ENCODE results near the gene MIB1. TPM values are rescaled to one million over a fixed set of nuclear protein-coding genes. Genes with fewer than 3 reads are reported as not detected.

The MIB1 gene
- total and polyA plus RNA-seq, 10 of the 15 experiments (the other 5 are each of a cell fraction or from before 2014, with no cell fraction given), result 2.3 to 27.5 (median 10.4) TPM

DNA sequence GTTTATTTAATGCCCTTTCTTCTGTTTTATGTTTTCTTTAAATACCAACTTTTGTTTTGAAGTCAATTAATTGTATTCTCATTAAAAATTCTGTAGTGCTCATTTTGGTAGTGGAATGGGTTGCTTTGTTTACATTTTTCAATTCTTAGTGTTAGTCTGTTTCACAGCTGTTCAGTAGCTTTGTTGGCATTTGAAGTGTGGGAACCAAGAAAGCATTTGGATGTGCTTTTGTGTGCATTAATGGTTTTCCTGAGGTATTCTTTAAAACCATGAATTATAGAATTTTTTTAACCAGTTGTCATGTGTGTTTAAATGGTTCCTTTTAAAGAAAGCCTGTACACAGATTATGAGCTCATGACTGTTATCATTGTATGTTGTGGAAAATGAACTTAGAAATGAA is 19.7 kb downstream of the MIB1 start:
- CTCF ChIA-PET, result interaction anchor here (1.0 to 2.0 kb wide), 9 partner anchors 8 to 148 kb away, joined by 3 to 8 read pairs (median 4); partner anchors contain the start of genes MIB1 and SNRPD1
- no peaks in the 10 kb centered on the region for H3K36me3 ChIP-seq (ENCODE audit: control insufficient read depth in 2 of 2, insufficient read depth in 2 of 2, low read length in 1 of 2)
- no peak overlapping the region for H3K4me2 ChIP-seq (ENCODE audit: control insufficient read depth, insufficient read depth)
- POLR2A ChIA-PET, result interaction anchor here (0.6 to 2.1 kb wide), 4 partner anchors 8 to 177 kb away, joined by 3 to 5 read pairs (median 4); no protein-coding TSS in a partner anchor
- no peaks in the 10 kb centered on the region for H3K27me3 ChIP-seq (replicated peaks in 1 of 2; ENCODE audit: control insufficient read depth in 2 of 2, insufficient read depth in 2 of 2, low read length in 1 of 2)
- RAD21 ChIA-PET (ENCODE audit: unreplicated experiment), result interaction anchor here (0.7 to 1.5 kb wide), 3 partner anchors 8 to 20 kb away, joined by 3 to 4 read pairs (median 4); partner anchors contain the start of gene MIB1
- H3K9me3 ChIP-seq (replicated peaks; ENCODE audit: control insufficient read depth, insufficient read depth, low read length), result no peaks in the 10 kb centered on the region
- in situ Hi-C loops (cut with MboI) (no loop called here), intact Hi-C loops (cut with micrococcal nuclease; ENCODE audit: unreplicated experiment) (loop anchor here (5.0 kb wide), 1 partner anchor 148 kb away; the partner anchor contains the start of gene SNRPD1)
- FAIRE-seq (no peak), DNase-seq (ENCODE audit: low read depth, low spot score) (no peak), ATAC-seq (no peak)
- peaks cover 27% of the 10 kb centered on the region for H3K79me2 ChIP-seq (ENCODE audit: control insufficient read depth, insufficient read depth, low read length)
- H3K9ac ChIP-seq (ENCODE audit: control insufficient read depth, insufficient read depth, low read length), result no peak overlapping the region
- H2AFZ ChIP-seq (ENCODE audit: control insufficient read depth, low read depth, low read length), result no peak overlapping the region
- BruUV-seq (replicated peaks), result no TSS peak
- H3K4me1 ChIP-seq (ENCODE audit: control insufficient read depth, insufficient read depth, low read length), result peaks cover 20% of the 10 kb centered on the region; the same call in 1 of the 2 replicates
- no peaks in the 10 kb centered on the region for H4K20me1 ChIP-seq (ENCODE audit: control insufficient read depth, insufficient read depth)
- SMC1A ChIA-PET (ENCODE audit: uncharacterized antibody, unreplicated experiment), result interaction anchor here (0.6 to 3.3 kb wide), 5 partner anchors 11 to 152 kb away, joined by 3 to 33 read pairs (median 4); no protein-coding TSS in a partner anchor
- no peak overlapping the region for H3K4me3 ChIP-seq
- no peak overlapping the region for H3K27ac ChIP-seq (ENCODE audit: control insufficient read depth, insufficient read depth)
- TF ChIP-seq GABPA (IDR thresholded peaks at IDR 0.05; ENCODE audit: low read depth) (no peak), SMC3 (IDR thresholded peaks at IDR 0.05; ENCODE audit: borderline replicate concordance, low read length) (no peak), NR2C1 (IDR thresholded peaks at IDR 0.05) (no peak), JUNB (IDR thresholded peaks at IDR 0.05) (no peak), MTA2 (IDR thresholded peaks at IDR 0.05; ENCODE audit: low read depth) (no peak), PAX8 (IDR thresholded peaks at IDR 0.05) (no peak), SUZ12 (IDR thresholded peaks at IDR 0.05; ENCODE audit: unreplicated experiment) (no peak), SIX5 (IDR thresholded peaks at IDR 0.05; ENCODE audit: low read depth, low read length, severe bottlenecking) (no peak), BACH1 (IDR thresholded peaks at IDR 0.05; ENCODE audit: borderline replicate concordance) (no peak), TBL1XR1 (IDR thresholded peaks at IDR 0.05; ENCODE audit: low read depth, low read length) (no peak)
- TF ChIP-seq, protein P1, sequence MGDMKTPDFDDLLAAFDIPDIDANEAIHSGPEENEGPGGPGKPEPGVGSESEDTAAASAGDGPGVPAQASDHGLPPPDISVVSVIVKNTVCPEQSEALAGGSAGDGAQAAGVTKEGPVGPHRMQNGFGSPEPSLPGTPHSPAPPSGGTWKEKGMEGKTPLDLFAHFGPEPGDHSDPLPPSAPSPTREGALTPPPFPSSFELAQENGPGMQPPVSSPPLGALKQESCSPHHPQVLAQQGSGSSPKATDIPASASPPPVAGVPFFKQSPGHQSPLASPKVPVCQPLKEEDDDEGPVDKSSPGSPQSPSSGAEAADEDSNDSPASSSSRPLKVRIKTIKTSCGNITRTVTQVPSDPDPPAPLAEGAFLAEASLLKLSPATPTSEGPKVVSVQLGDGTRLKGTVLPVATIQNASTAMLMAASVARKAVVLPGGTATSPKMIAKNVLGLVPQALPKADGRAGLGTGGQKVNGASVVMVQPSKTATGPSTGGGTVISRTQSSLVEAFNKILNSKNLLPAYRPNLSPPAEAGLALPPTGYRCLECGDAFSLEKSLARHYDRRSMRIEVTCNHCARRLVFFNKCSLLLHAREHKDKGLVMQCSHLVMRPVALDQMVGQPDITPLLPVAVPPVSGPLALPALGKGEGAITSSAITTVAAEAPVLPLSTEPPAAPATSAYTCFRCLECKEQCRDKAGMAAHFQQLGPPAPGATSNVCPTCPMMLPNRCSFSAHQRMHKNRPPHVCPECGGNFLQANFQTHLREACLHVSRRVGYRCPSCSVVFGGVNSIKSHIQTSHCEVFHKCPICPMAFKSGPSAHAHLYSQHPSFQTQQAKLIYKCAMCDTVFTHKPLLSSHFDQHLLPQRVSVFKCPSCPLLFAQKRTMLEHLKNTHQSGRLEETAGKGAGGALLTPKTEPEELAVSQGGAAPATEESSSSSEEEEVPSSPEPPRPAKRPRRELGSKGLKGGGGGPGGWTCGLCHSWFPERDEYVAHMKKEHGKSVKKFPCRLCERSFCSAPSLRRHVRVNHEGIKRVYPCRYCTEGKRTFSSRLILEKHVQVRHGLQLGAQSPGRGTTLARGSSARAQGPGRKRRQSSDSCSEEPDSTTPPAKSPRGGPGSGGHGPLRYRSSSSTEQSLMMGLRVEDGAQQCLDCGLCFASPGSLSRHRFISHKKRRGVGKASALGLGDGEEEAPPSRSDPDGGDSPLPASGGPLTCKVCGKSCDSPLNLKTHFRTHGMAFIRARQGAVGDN (IDR thresholded peaks at IDR 0.05), result no peak
